RWPE2 (cell line): ENCODE results near the gene ARHGAP4.

Source experiments
- ATAC-seq: fragments of 200-7000 bp; cut with Tn5 transposase; 3 replicates; pipeline ENCODE4 v1.9.1; 2021; ENCODE audit warnings: low read depth
- DNase-seq: peaks from one replicate; pipeline ENCODE4 v3.0.0-alpha.2; 2020; ENCODE audit warnings: low spot score
- H3K27ac ChIP-seq: fragments of 450-650 bp; 2 replicates; pipeline ENCODE4 v1.5.1; 2017; ENCODE audit warnings: mild to moderate bottlenecking; ENCODE audit not compliant: poor library complexity, severe bottlenecking
- H3K27me3 ChIP-seq: fragments of 250-450 bp; sonication (Bioruptor Pico); 2 replicates; pipeline ENCODE4 v1.5.1; 2021; ENCODE audit warnings: mild to moderate bottlenecking, moderate library complexity; ENCODE audit not compliant: insufficient read depth, poor library complexity, severe bottlenecking
- H3K36me3 ChIP-seq: fragments of 250-450 bp; sonication (Bioruptor Pico); 2 replicates; pipeline ENCODE4 v1.5.1; 2020; ENCODE audit warnings: low read depth, mild to moderate bottlenecking, moderate library complexity
- H3K4me1 ChIP-seq: fragments of 250-450 bp; sonication (Bioruptor Pico); 2 replicates; pipeline ENCODE4 v1.5.1; 2021; ENCODE audit warnings: mild to moderate bottlenecking, moderate library complexity; ENCODE audit not compliant: insufficient read depth, poor library complexity, severe bottlenecking
- H3K4me3 ChIP-seq: fragments of 250-450 bp; sonication (Bioruptor Pico); 2 replicates; pipeline ENCODE4 v1.5.1; 2021; ENCODE audit warnings: mild to moderate bottlenecking, moderate library complexity; ENCODE audit not compliant: severe bottlenecking
- H3K9me3 ChIP-seq: fragments of 250-450 bp; sonication (Bioruptor Pico); 2 replicates; pipeline ENCODE4 v1.5.1; 2021; ENCODE audit warnings: mild to moderate bottlenecking, moderate library complexity; ENCODE audit not compliant: severe bottlenecking
- CTCF ChIP-seq: fragments of 450-650 bp; IDR thresholded peaks from one replicate; pipeline ENCODE4 v1.5.1; 2017; ENCODE audit warnings: mild to moderate bottlenecking, moderate library complexity; ENCODE audit not compliant: poor library complexity, severe bottlenecking

The ARHGAP4 gene

GRCh38 chrX:153934148-153934761, 8.2 kb upstream of the ARHGAP4 start:
- H3K4me1 ChIP-seq, result no peaks in the 10 kb centered on the region
- no peak for DNase-seq
- no peaks in the 10 kb centered on the region for H3K9me3 ChIP-seq
- H3K4me3 ChIP-seq, result peak overlapping the region; percentile 90
- ATAC-seq, result peak; percentile 4; the same call in 1 of the 3 replicates
- peaks cover 12% of the 10 kb centered on the region for H3K36me3 ChIP-seq
- no peaks in the 10 kb centered on the region for H3K27me3 ChIP-seq
- no peak for TF ChIP-seq CTCF
- peak overlapping the region; percentile 45 for H3K27ac ChIP-seq

DNA sequence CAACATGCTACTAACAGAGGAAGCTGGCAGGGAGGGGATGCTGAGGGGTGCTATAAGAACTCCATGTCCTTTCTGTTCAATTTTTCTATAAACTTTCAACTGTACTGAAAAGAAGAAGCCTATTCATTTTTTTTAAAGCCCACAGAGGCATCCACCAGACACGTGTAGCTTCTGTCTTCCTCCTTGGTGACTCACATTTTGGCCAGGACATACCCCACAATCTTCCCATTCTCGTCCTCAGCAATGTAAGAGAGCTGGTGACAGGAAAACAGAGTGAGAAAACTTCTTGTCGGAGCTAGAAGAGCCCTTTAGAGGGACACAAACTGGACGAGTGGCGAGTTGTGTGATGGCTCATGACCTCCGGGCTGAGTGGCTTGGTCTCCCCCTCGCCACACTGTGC, 7.7 kb upstream of the ARHGAP4 start:
- H3K27me3 ChIP-seq, result no peaks in the 10 kb centered on the region
- ATAC-seq, result no peak
- peak overlapping the region; percentile 90 for H3K4me3 ChIP-seq
- no peaks in the 10 kb centered on the region for H3K4me1 ChIP-seq
- no peaks in the 10 kb centered on the region for H3K9me3 ChIP-seq
- H3K36me3 ChIP-seq, result peaks cover 12% of the 10 kb centered on the region
- H3K27ac ChIP-seq, result peak overlapping the region; percentile 45
- no peak for TF ChIP-seq CTCF
- DNase-seq, result no peak

DNA sequence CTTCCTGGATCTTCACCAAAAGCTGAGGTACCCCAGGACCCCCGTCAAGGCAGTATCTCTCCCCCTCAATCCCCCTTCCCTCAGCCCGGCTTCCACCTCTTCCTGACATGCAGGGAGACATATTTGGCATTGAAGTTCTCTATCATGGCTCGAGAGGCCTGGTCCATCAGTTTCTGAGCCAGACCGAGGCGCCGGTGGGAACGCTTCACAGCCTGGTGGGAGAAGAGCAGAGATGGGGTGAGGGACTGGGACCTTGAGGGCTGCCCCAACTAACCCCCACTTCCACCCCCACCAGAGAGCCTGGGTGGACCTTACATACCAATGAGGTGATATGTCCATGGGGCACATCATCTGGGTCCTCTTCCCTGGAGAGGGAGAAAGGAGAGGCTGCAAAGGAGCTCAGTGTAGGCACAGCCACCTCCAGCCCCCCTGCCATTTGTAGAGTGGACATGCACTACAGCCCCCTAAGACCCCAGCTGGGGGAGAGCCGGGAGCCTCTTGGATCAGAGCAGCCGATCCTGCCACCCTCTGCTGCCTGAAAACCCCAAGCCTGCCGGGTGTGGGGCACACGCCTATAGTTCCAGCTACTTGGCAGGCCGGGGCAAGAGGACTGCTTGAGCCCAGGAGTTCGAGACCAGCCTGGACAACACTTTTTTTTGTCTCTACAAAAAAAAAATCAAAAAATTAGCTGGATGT, 6.3 kb upstream of the ARHGAP4 start:
- no peaks in the 10 kb centered on the region for H3K9me3 ChIP-seq
- DNase-seq (no peak), ATAC-seq (no peak)
- peaks cover 12% of the 10 kb centered on the region for H3K36me3 ChIP-seq
- H3K27me3 ChIP-seq, result no peaks in the 10 kb centered on the region
- TF ChIP-seq CTCF, result no peak
- H3K4me3 ChIP-seq, result no peak overlapping the region
- H3K27ac ChIP-seq, result no peak overlapping the region
- H3K4me1 ChIP-seq, result no peaks in the 10 kb centered on the region

DNA sequence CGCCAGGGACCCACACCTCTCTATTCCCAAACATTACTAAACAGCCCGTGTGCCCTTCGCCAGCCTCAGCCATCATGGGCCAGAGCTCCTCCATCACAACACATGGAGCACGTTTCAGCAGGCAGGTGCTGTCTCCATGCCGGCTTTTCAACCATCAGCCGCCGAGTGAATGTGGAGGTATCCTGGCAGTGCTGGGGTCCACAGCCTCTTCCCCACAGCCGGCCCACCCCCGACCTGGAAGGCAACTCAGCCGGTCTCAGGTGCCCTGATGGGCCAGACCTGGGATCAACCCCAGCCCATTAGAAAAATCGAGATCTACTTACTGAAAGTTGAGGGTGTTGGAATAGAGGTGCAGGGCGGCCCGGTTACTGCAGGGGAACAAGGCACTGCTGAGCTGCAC, 5.7 kb upstream of the ARHGAP4 start:
- Histone ChIP-seq H3K9me3 (no peaks in the 10 kb centered on the region), H3K27me3 (no peaks in the 10 kb centered on the region), H3K4me1 (no peaks in the 10 kb centered on the region), H3K27ac (no peak overlapping the region), H3K36me3 (peaks cover 12% of the 10 kb centered on the region), H3K4me3 (no peak overlapping the region)
- no peak for TF ChIP-seq CTCF
- ATAC-seq, result no peak
- DNase-seq, result no peak

GRCh38 chrX:153931151-153931550, 5.1 kb upstream of the ARHGAP4 start:
- no peak for TF ChIP-seq CTCF
- H3K27ac ChIP-seq, result no peak overlapping the region
- no peak for DNase-seq
- no peaks in the 10 kb centered on the region for H3K9me3 ChIP-seq
- peaks cover 12% of the 10 kb centered on the region for H3K36me3 ChIP-seq
- no peak overlapping the region for H3K4me3 ChIP-seq
- H3K4me1 ChIP-seq, result no peaks in the 10 kb centered on the region
- no peak for ATAC-seq
- H3K27me3 ChIP-seq, result no peaks in the 10 kb centered on the region
